Calu3 (cell line): ENCODE measurements around the gene FRMD4B. TPM values are rescaled to one million over a fixed set of nuclear protein-coding genes. Genes with fewer than 3 reads are reported as not detected.

Experiments used
- BruUV-seq: library from RNA; stranded (reverse); fragments of 400-500 nt; replicated peaks from 2 replicates; lab custom pipeline; 2021; lab: Mats Ljungman, UMichigan
- CTCF ChIA-PET: fragments of 300-600 bp; sonication (Branson Sonifier 250); formaldehyde crosslinking; loops from one replicate; lab custom pipeline; 2022; ENCODE audit warnings: antibody characterized with exemption; lab: Charles Lee
- DNase-seq: peaks from one replicate; pipeline ENCODE4 v3.0.0; 2022
- H3K27ac Mint-ChIP-seq: one replicate; pipeline ENCODE4 v1.8.0; 2022; ENCODE audit warnings: mixed read lengths; ENCODE audit not compliant: unreplicated experiment
- H3K27me3 Mint-ChIP-seq: one replicate; pipeline ENCODE4 v1.8.0; 2022; ENCODE audit warnings: mixed read lengths; ENCODE audit not compliant: unreplicated experiment
- H3K36me3 Mint-ChIP-seq: one replicate; pipeline ENCODE4 v1.8.0; 2022; ENCODE audit warnings: mild to moderate bottlenecking, moderate library complexity, mixed read lengths; ENCODE audit not compliant: insufficient read depth, unreplicated experiment
- H3K4me1 Mint-ChIP-seq: one replicate; pipeline ENCODE4 v1.8.0; 2022; ENCODE audit warnings: mild to moderate bottlenecking, low read depth, mixed read lengths; ENCODE audit not compliant: unreplicated experiment
- H3K4me3 Mint-ChIP-seq: one replicate; pipeline ENCODE4 v1.8.0; 2022; ENCODE audit warnings: mild to moderate bottlenecking, low read depth, moderate library complexity, mixed read lengths; ENCODE audit not compliant: unreplicated experiment
- H3K9me3 Mint-ChIP-seq: one replicate; pipeline ENCODE4 v1.8.0; 2022; ENCODE audit warnings: low read depth, mixed read lengths; ENCODE audit not compliant: unreplicated experiment
- intact Hi-C: fragments of 100-400 bp; cut with micrococcal nuclease; formaldehyde crosslinking; loops from one replicate; pipeline ENCODE4 v1.10.0; 2022; ENCODE audit not compliant: unreplicated experiment
- total RNA-seq: library from RNA; stranded (reverse); gene quantifications from 2 replicates; pipeline ENCODE4 v1.2.3, GENCODE V29; 2022
- TF ChIP-seq, protein P1 (sequence below): fragments of 200-600 bp; IDR thresholded peaks from one replicate; pipeline ENCODE4 v1.8.0; 2022; ENCODE audit warnings: antibody characterized with exemption; ENCODE audit not compliant: unreplicated experiment

The FRMD4B gene
- total RNA-seq, 1 experiment from 2014 or later: 16.7 TPM

- H3K9me3 Mint-ChIP-seq: no peaks in the 10 kb centered on the region
- H3K4me1 Mint-ChIP-seq: peaks cover 6% of the 10 kb centered on the region
- H3K36me3 Mint-ChIP-seq: no peaks in the 10 kb centered on the region
- no TSS peak for BruUV-seq
- no peak overlapping the region for H3K27ac Mint-ChIP-seq
- intact Hi-C loops: loop anchor here (5.0 kb wide), 2 partner anchors 53 to 78 kb away; no protein-coding TSS in a partner anchor
- CTCF ChIA-PET: interaction anchor here (0.8 to 5.0 kb wide), 6 partner anchors 55 to 143 kb away, joined by 4 to 46 read pairs (median 10); no protein-coding TSS in a partner anchor
- H3K4me3 Mint-ChIP-seq: no peak overlapping the region
- no peaks in the 10 kb centered on the region for H3K27me3 Mint-ChIP-seq
- no peak for DNase-seq
- TF ChIP-seq, protein P1, sequence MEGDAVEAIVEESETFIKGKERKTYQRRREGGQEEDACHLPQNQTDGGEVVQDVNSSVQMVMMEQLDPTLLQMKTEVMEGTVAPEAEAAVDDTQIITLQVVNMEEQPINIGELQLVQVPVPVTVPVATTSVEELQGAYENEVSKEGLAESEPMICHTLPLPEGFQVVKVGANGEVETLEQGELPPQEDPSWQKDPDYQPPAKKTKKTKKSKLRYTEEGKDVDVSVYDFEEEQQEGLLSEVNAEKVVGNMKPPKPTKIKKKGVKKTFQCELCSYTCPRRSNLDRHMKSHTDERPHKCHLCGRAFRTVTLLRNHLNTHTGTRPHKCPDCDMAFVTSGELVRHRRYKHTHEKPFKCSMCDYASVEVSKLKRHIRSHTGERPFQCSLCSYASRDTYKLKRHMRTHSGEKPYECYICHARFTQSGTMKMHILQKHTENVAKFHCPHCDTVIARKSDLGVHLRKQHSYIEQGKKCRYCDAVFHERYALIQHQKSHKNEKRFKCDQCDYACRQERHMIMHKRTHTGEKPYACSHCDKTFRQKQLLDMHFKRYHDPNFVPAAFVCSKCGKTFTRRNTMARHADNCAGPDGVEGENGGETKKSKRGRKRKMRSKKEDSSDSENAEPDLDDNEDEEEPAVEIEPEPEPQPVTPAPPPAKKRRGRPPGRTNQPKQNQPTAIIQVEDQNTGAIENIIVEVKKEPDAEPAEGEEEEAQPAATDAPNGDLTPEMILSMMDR: no peak
These were observed 80.9 kb downstream of the FRMD4B start for GRCh38 chr3:69305011-69305410.

DNA sequence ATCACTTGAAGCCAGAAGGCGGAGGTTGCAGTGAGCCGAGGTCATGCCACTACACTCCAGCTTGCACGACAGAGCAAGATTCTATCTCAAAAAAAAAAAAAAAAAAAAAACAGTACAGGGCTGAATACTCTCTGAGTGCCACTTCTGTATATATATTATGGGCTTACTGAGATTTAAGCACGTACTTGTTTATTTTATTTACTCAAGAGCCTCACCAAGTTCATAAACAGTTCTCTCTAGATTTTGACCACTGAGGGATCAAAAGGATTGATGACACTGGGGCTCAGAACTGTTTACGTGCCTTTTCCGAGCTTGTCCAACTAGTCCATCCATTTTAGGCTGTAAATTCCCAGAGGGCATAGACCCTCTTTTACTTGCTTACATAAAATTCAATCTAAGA is 81.5 kb downstream of the FRMD4B start:
- CTCF ChIA-PET: interaction anchor here (0.6 to 5.0 kb wide), 9 partner anchors 25 to 415 kb away, joined by 4 to 46 read pairs (median 7); no protein-coding TSS in a partner anchor
- intact Hi-C loops: no loop called here
- H3K36me3 Mint-ChIP-seq: no peaks in the 10 kb centered on the region

GRCh38 chr3:69300296-69300695 is 85.6 kb downstream of the FRMD4B start:
- no TSS peak for BruUV-seq
- H3K9me3 Mint-ChIP-seq: no peaks in the 10 kb centered on the region
- H3K27me3 Mint-ChIP-seq: no peaks in the 10 kb centered on the region
- DNase-seq: no peak
- no peak overlapping the region for H3K27ac Mint-ChIP-seq
- no peaks in the 10 kb centered on the region for H3K36me3 Mint-ChIP-seq
- intact Hi-C loops: no loop called here
- peaks cover 8% of the 10 kb centered on the region for H3K4me1 Mint-ChIP-seq
- TF ChIP-seq, protein P1: no peak
- CTCF ChIA-PET: interaction anchor here (1.2 to 1.5 kb wide), 2 partner anchors 10 to 11 kb away, joined by 3 to 5 read pairs; no protein-coding TSS in a partner anchor
- no peak overlapping the region for H3K4me3 Mint-ChIP-seq

More for the DNA sequence above, 81.5 kb downstream of the FRMD4B start:
- no peak for DNase-seq
- H3K27ac Mint-ChIP-seq: no peak overlapping the region
- BruUV-seq: no TSS peak
- H3K4me1 Mint-ChIP-seq: peaks cover 9% of the 10 kb centered on the region
- TF ChIP-seq, protein P1: no peak
- H3K27me3 Mint-ChIP-seq: no peaks in the 10 kb centered on the region
- H3K9me3 Mint-ChIP-seq: no peaks in the 10 kb centered on the region
- H3K4me3 Mint-ChIP-seq: no peak overlapping the region

- no TSS peak for BruUV-seq
- intact Hi-C loops: no loop called here
- Mint-ChIP-seq H3K9me3 (no peaks in the 10 kb centered on the region), H3K4me1 (peaks cover 14% of the 10 kb centered on the region), H3K27ac (no peak overlapping the region), H3K27me3 (no peaks in the 10 kb centered on the region), H3K4me3 (no peak overlapping the region), H3K36me3 (no peaks in the 10 kb centered on the region)
- CTCF ChIA-PET: interaction anchor here (0.9 to 1.5 kb wide), 4 partner anchors 11 to 136 kb away, joined by 3 to 5 read pairs (median 3); no protein-coding TSS in a partner anchor
- TF ChIP-seq, protein P1: no peak
- no peak for DNase-seq
These were observed 86.5 kb downstream of the FRMD4B start for GRCh38 chr3:69299344-69299743.
